ENCODE data around the gene IL32. TPM values are rescaled to one million over a fixed set of nuclear protein-coding genes. Genes with fewer than 3 reads are reported as not detected.

Gene IL32
- total and polyA plus RNA-seq, 8 donors, result 151 to 928 (median 274) TPM

GRCh38 chr16:3094289-3095027, 29.0 kb downstream of the IL32 start:
- no peak for DNase-seq
- Histone ChIP-seq H3K36me3 (no peaks in the 10 kb centered on the region), H3K27me3 (no peaks in the 10 kb centered on the region), H3K9me3 (no peaks in the 10 kb centered on the region), H3K4me3 (no peak overlapping the region), H3K27ac (no peak overlapping the region), H3K4me1 (no peaks in the 10 kb centered on the region)
- ATAC-seq, result peak; percentile 57 to 79 (median 69)
- 59 to 71% methylated on average over 22 of the region's 22 CpGs for WGBS, 2 donors
- intact Hi-C loops (cut with DNase I), result loop anchor here in 1 of 3 donors (10.0 kb wide), 1 partner anchor 70 kb away; no protein-coding TSS in a partner anchor
- TF ChIP-seq CTCF (IDR thresholded peaks at IDR 0.05), result peak in 2 of 4 donors; percentile 23 to 27
- FAIRE-seq, result no peak

DNA sequence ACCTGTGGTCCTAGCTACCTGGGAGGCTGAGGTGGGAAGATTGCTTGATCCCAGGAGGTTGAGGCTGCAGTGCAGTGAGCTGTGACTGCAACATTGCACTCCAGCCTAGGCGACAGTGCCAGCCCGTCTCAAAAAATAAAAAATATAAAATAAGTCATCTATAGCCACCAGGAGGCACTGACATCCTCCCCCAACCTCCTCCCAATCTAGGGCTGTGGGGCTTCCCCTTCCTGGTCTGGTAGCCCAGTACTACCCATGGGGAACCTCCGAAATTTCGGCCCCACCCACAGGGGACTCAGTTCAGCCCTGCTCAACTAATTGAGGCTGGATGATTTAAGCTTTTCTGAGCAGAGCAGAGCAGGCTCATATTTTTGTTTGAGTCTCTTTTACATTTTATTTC, 30.4 kb downstream of the IL32 start:
- no peak for DNase-seq
- no peak for TF ChIP-seq CTCF (IDR thresholded peaks at IDR 0.05)
- Histone ChIP-seq H3K27me3 (no peaks in the 10 kb centered on the region), H3K9me3 (no peaks in the 10 kb centered on the region), H3K27ac (no peak overlapping the region), H3K36me3 (no peaks in the 10 kb centered on the region), H3K4me3 (no peak overlapping the region), H3K4me1 (peaks cover 0 to 7% (median 0%) of the 10 kb centered on the region in 3 donors)
- FAIRE-seq, result no peak
- ATAC-seq, result peak in 1 of 4 donors; percentile 11
- 29 to 44% methylated on average over 4 of the region's 4 CpGs for WGBS, 2 donors
- intact Hi-C loops (cut with DNase I), result loop anchor here in 1 of 3 donors (10.0 kb wide), 1 partner anchor 69 kb away; no protein-coding TSS in a partner anchor

GRCh38 chr16:3096362-3096761, 30.9 kb downstream of the IL32 start:
- DNase-seq (no peak), ATAC-seq (no peak), FAIRE-seq (no peak)
- Histone ChIP-seq H3K27ac (no peak overlapping the region), H3K9me3 (no peaks in the 10 kb centered on the region), H3K4me3 (no peak overlapping the region), H3K36me3 (no peaks in the 10 kb centered on the region), H3K27me3 (no peaks in the 10 kb centered on the region), H3K4me1 (peaks cover 0 to 7% (median 0%) of the 10 kb centered on the region in 3 donors)
- TF ChIP-seq CTCF (IDR thresholded peaks at IDR 0.05), result no peak
- 64 to 74% methylated on average over 6 of the region's 6 CpGs for WGBS, 2 donors
- intact Hi-C loops (cut with DNase I), result loop anchor here in 1 of 3 donors (10.0 kb wide), 1 partner anchor 68 kb away; no protein-coding TSS in a partner anchor

- FAIRE-seq (no peak), DNase-seq (no peak), ATAC-seq (no peak)
- H3K36me3 ChIP-seq, result no peaks in the 10 kb centered on the region
- no peak overlapping the region for H3K4me3 ChIP-seq
- no peaks in the 10 kb centered on the region for H3K27me3 ChIP-seq
- TF ChIP-seq CTCF (IDR thresholded peaks at IDR 0.05), result no peak
- H3K4me1 ChIP-seq, result peaks cover 0 to 7% (median 0%) of the 10 kb centered on the region in 3 donors
- no peak overlapping the region for H3K27ac ChIP-seq
- no peaks in the 10 kb centered on the region for H3K9me3 ChIP-seq
- WGBS, 2 donors, result 43 to 46% methylated on average over 8 of the region's 8 CpGs
- intact Hi-C loops (cut with DNase I), result loop anchor here in 1 of 3 donors (10.0 kb wide), 1 partner anchor 68 kb away; no protein-coding TSS in a partner anchor
Measured at GRCh38 chr16:3097266-3097665, 31.8 kb downstream of the IL32 start.
